ENCODE results near the gene ADAMTS17. TPM values are rescaled to one million over a fixed set of nuclear protein-coding genes. Genes with fewer than 3 reads are reported as not detected.

ADAMTS17 gene
- total RNA-seq, 6 experiments from 2014 or later, result 14.6 to 34.7 (median 24.2) TPM

DNA sequence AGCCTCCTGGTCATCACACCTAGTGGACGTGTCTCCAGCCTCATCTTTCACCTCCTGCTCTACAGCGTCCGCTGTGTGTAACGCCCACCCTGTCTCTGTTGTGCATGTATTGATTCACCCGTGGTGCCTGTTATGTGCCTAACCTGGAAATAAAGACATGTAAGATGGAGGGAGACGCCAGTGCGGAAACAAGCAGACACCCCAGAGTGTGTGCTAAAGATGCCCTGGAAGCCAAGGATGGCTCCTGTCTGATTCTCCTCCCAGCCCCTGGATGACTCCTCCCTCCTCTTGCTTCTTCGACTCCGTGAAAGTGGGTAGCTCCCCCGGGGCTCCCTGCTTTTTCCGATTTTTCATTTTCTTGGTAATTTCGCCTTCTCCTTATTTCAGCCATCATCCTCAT lies 241.8 kb downstream of the ADAMTS17 start:
- 62% methylated on average over 11 of the region's 12 CpGs for WGBS (ENCODE audit: insufficient coverage, low coverage, low lambda C conversion rate, missing lambda C conversion rate)
- DNase-seq (no peak), ATAC-seq (peak in 1 of 4 donors; percentile 20)
- Histone ChIP-seq H3K36me3 (peaks cover 0 to 4% (median 0%) of the 10 kb centered on the region in 4 donors), H3K27ac (no peak overlapping the region), H3K4me1 (no peaks in the 10 kb centered on the region), H3K27me3 (no peaks in the 10 kb centered on the region), H3K9me3 (no peaks in the 10 kb centered on the region), H3K4me3 (no peak overlapping the region)
- TF ChIP-seq, protein P1, sequence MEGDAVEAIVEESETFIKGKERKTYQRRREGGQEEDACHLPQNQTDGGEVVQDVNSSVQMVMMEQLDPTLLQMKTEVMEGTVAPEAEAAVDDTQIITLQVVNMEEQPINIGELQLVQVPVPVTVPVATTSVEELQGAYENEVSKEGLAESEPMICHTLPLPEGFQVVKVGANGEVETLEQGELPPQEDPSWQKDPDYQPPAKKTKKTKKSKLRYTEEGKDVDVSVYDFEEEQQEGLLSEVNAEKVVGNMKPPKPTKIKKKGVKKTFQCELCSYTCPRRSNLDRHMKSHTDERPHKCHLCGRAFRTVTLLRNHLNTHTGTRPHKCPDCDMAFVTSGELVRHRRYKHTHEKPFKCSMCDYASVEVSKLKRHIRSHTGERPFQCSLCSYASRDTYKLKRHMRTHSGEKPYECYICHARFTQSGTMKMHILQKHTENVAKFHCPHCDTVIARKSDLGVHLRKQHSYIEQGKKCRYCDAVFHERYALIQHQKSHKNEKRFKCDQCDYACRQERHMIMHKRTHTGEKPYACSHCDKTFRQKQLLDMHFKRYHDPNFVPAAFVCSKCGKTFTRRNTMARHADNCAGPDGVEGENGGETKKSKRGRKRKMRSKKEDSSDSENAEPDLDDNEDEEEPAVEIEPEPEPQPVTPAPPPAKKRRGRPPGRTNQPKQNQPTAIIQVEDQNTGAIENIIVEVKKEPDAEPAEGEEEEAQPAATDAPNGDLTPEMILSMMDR (IDR thresholded peaks at IDR 0.05), result no peak
- no peak for TF ChIP-seq POLR2A (IDR thresholded peaks at IDR 0.05)
- intact Hi-C loops (cut with DNase I), result no loop called here

DNA sequence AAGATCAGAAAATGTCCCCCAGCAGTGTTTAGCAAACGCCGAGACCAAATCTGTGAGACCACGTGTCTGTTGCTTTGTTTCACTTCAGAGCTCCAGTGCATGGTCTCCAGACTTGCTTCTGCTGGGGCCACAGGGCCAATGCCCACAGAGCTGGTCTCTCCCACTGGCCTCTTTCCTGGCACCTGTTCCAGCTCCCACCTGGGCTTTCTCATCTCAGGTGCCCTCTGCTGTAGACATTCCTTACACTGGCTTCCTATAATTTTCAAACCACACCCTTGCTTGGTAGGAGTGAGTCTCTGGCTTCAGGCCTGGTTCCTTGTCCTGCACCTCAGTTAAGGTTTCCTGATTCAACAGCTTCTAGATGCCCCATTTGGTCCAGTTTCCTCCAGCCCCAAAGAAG lies 243.1 kb downstream of the ADAMTS17 start:
- no peaks in the 10 kb centered on the region for H3K9me3 ChIP-seq
- DNase-seq (no peak), ATAC-seq (no peak)
- no CpG with 5 or more reads among the region's 3 CpGs for WGBS (ENCODE audit: insufficient coverage, low coverage, low lambda C conversion rate, missing lambda C conversion rate)
- intact Hi-C loops (cut with DNase I), result no loop called here
- H3K27ac ChIP-seq, result no peak overlapping the region
- TF ChIP-seq, protein P1 (IDR thresholded peaks at IDR 0.05), result no peak
- no peak for TF ChIP-seq POLR2A (IDR thresholded peaks at IDR 0.05)
- H3K4me3 ChIP-seq, result no peak overlapping the region
- H3K36me3 ChIP-seq, result no peaks in the 10 kb centered on the region
- H3K27me3 ChIP-seq, result no peaks in the 10 kb centered on the region
- H3K4me1 ChIP-seq, result no peaks in the 10 kb centered on the region

DNA sequence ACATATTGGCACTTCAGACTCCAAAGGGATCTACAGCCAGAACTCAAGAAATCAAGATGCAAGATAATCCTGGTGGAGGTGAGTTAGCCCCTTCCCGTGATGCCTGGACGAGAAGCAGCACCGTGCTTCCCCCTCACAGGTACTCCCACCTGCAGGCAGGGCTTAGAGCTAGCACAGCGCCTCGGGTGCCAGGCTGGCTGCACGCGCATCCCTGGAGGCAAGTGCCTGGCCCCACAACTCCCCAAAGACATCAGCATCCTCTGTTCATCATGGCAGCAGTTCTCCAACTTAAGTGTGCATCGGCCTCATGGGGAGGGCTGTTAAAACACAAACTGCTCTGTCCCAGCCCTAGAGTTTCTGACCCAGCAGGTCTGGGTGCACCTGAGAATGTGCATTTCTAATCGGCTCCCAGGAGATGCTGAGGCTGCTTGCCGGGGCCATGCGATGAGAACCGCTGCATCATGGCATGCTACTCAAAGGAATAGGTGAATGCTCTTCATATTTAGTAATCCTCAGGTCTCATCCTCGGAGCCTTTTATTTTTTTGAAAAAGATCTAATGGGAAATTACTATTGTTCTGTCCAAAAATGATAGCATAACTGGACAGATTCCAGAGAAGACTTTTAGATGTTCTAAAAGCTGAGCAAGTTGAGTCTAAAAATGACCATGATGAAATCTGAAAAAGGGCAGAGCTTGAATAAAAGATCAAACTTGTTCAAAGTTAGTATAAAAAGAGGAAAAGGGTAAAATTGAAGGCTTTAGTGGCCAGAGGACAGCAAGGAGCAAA lies 244.2 kb downstream of the ADAMTS17 start:
- intact Hi-C loops (cut with DNase I), result no loop called here
- H3K4me1 ChIP-seq, result no peaks in the 10 kb centered on the region
- DNase-seq, result no peak
- ATAC-seq, result no peak
- H3K9me3 ChIP-seq, result no peaks in the 10 kb centered on the region
- no peaks in the 10 kb centered on the region for H3K27me3 ChIP-seq
- H3K27ac ChIP-seq, result no peak overlapping the region
- 94% methylated on average over 8 of the region's 13 CpGs for WGBS (ENCODE audit: insufficient coverage, low coverage, low lambda C conversion rate, missing lambda C conversion rate)
- H3K4me3 ChIP-seq, result no peak overlapping the region
- no peaks in the 10 kb centered on the region for H3K36me3 ChIP-seq
- TF ChIP-seq POLR2A (IDR thresholded peaks at IDR 0.05), result no peak
- TF ChIP-seq, protein P1 (IDR thresholded peaks at IDR 0.05), result no peak

DNA sequence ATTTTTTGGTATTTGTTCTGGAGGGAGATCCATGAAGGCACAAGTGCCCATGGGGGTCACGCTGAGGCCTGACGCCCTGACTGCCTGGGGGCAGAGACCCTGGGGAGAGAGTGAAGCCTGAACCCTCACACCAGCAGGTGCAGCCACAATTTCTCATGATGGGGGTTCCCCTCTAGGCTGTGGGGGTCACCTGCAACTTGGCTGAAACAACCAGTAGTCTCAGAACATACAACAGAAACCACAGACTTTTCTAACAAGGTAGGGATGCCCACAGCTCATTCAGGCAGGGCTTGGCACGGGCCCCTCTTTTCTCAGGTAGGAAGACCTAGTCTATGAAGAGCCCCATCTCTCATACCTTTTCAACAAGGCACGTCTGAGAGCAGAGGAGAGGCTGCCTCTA lies 245.1 kb downstream of the ADAMTS17 start:
- no peak for ATAC-seq
- intact Hi-C loops (cut with DNase I), result no loop called here

More for the DNA sequence above, 245.1 kb downstream of the ADAMTS17 start:
- 83% methylated on average over 3 of the region's 4 CpGs for WGBS (ENCODE audit: insufficient coverage, low coverage, low lambda C conversion rate, missing lambda C conversion rate)
- Histone ChIP-seq H3K9me3 (no peaks in the 10 kb centered on the region), H3K4me3 (no peak overlapping the region), H3K27ac (no peak overlapping the region), H3K4me1 (no peaks in the 10 kb centered on the region), H3K36me3 (no peaks in the 10 kb centered on the region), H3K27me3 (no peaks in the 10 kb centered on the region)
- no peak for DNase-seq
- no peak for TF ChIP-seq POLR2A (IDR thresholded peaks at IDR 0.05)
- TF ChIP-seq, protein P1 (IDR thresholded peaks at IDR 0.05), result no peak

Data from right lobe of liver (tissue), 6 donors.